22Rv1 (cell line): ENCODE measurements around the gene PRKCB.
"Not testable (repeated sequence)": the region's sequence is repeated elsewhere in the genome, so short reads cannot be mapped to it uniquely, and the experiment has no call there.

Source experiments
- H3K27ac ChIP-seq: fragments of 450-650 bp; 2 replicates; pipeline ENCODE4 v1.5.1; 2017
- ZFX ChIP-seq: fragments of 450-650 bp; IDR thresholded peaks from 2 replicates; pipeline ENCODE4 v1.6.1; 2017; ENCODE audit warnings: antibody characterized with exemption, borderline replicate concordance
- TF ChIP-seq, protein P1 (sequence below): fragments of 450-650 bp; IDR thresholded peaks from 2 replicates; pipeline ENCODE4 v1.5.1; 2017; ENCODE audit warnings: mild to moderate bottlenecking

The PRKCB gene

DNA sequence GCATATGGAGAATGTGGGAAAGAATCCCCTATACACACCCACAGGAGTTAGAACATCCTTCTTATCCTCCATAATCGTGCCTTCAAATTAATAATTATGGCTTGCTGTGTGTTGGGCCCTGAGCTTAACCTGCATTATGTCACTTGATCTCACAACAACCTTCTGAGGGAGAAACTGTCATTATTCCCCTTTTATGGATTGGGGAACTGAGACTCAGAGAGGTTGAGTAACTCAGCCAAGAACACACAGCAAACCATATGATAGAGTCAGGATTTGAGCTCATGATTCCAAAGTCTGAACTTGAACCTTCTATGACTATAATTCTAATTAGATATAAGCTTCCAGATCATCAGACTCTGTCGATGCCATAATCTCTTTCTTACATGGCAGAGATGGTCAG is 306.1 kb downstream of the PRKCB start:
- no peak for TF ChIP-seq ZFX
- TF ChIP-seq, protein P1, sequence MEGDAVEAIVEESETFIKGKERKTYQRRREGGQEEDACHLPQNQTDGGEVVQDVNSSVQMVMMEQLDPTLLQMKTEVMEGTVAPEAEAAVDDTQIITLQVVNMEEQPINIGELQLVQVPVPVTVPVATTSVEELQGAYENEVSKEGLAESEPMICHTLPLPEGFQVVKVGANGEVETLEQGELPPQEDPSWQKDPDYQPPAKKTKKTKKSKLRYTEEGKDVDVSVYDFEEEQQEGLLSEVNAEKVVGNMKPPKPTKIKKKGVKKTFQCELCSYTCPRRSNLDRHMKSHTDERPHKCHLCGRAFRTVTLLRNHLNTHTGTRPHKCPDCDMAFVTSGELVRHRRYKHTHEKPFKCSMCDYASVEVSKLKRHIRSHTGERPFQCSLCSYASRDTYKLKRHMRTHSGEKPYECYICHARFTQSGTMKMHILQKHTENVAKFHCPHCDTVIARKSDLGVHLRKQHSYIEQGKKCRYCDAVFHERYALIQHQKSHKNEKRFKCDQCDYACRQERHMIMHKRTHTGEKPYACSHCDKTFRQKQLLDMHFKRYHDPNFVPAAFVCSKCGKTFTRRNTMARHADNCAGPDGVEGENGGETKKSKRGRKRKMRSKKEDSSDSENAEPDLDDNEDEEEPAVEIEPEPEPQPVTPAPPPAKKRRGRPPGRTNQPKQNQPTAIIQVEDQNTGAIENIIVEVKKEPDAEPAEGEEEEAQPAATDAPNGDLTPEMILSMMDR, result no peak
- H3K27ac ChIP-seq, result no peak overlapping the region

DNA sequence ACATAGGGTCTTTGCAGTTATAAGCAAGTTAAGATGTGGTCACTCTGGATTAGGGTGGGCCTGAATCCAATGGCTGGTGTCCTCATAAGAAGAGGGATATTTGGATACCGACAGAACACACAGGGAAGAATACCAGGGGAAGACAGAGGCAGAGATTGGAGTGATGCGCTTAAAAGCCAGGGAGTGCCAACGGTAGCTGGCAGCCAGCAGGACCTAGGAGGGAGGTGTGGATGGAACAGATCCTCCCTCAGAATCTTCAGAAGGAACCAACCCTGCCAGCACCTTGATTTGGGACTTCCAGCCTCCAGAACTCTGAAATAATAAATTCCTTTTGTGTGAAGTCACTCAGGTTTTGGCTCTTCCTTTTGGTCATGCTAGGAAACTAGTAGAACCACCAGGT is 310.1 kb downstream of the PRKCB start:
- TF ChIP-seq, protein P1, result no peak
- TF ChIP-seq ZFX, result no peak
- no peak overlapping the region for H3K27ac ChIP-seq

DNA sequence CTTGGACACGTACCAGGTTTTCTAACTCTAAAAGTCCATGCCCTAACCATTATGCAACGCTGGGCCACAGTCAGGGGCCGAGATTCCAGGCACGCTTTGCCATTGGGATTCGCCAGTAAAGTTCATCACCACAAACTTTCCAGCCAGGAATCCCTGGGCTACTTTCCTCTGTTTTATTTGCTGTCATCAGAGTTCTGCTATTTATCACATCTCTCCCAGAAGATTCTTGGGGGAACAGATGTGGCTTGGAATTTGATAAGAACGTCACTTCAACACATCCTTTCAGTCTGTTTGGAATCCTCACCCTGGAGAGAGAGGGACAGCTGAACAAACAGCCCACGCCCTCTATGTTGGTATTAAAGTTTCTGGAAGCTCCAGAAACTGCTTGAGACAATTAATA is 310.7 kb downstream of the PRKCB start:
- no peak for TF ChIP-seq ZFX
- TF ChIP-seq, protein P1, result no peak
- no peak overlapping the region for H3K27ac ChIP-seq

DNA sequence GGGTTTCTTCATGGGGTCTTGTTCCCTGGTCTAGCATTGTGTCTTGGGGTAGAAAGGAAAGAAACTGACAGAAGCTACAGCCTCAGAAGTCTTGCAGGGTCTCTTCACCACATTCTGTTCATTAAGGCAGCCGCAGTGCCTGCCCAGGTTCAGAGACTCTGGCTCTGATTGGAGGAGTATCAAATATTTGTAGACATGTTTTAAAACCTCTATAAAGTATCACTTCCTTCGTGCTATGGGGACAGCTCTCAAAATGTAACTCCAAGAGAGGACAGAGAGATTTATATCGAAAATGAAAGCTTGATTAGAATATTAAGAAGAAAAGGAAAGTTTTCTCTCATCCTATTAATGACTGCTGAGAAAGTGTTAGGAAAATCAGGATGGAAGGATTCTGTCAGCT is 313.3 kb downstream of the PRKCB start:
- TF ChIP-seq, protein P1, result no peak
- TF ChIP-seq ZFX, result no peak
- H3K27ac ChIP-seq, result no peak overlapping the region

DNA sequence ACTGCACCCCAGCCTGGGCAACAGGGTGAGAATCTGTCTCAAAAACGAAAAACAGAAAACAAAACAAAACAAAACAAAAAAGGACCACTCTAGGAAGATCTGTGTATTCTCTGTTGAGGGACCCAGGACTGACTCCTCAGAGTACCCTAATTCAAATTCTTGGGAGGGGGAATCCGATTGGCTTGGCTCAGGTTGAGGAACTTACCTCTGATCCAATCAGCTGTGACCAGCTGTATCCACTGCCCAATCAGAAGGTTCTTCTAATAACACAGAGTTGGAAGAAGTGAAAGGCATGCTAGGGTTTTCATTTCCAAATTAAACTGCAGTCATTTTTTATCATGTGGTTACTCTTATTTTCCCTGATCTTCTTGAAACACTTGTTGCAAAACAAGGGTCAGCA is 314.5 kb downstream of the PRKCB start:
- no peak for TF ChIP-seq ZFX
- TF ChIP-seq, protein P1, result no peak
- no peak overlapping the region for H3K27ac ChIP-seq

DNA sequence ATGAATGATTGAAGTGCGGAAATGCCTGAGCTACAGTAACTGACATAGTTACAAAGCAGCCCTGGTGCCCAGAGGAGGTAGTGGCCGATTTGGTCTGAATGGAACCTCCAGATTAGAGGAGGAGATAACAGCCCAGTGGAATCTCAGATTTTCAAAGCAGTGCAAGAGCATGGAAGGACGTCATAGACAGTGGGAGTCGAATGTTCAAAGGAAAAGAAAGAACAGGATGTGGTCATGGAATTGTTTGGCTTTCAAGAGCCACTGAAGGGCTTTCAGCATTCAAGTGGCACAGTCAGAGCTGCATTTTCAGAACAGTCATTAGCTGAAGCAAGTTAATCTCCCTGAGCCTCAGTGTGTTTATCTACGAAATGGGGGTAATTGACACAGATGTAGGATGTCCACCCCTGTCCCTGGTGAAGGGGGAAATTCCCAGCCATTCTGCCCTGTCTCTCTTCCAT is 315.7 kb downstream of the PRKCB start:
- no peak overlapping the region for H3K27ac ChIP-seq
- TF ChIP-seq, protein P1, result no peak
- TF ChIP-seq ZFX, result no peak

DNA sequence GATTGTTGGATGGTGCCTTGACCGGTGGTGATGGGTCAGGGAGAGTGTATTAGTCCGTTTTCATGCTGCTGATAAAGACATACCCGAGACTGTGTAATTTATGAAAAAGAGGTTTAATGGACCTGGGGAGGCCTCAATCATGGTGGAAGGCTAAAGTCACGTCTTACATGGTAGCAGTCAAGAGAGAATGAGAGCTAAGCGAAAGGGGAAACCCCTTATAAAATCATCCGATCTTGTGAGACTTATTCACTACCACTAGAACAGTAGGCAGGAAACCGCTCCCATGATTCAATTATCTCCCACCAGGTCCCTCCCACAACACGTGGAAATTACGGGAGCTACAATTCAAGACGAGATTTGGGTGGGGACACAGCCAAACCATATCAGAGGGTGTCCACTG is 316.3 kb downstream of the PRKCB start:
- not testable (repeated sequence) for H3K27ac ChIP-seq

DNA sequence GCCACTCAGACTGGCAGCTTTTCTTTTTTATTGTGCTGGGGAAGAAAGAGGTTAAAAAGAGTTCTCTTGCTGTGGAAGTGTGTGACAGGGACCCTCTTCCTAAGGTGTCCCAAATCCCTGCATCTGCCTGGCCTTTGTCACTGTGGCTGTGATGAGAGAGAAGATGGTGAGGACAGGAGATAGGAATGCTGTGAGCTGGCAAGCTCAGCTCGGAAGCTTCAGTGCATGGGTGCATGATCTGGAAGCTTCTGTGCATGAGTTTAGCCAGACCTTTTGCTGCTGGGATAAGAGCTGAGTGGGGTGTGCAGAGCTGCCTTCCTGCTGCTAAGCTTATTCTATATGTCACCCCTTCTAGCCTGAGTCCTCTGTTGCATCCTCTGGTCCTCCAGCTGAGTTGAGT is 317.0 kb downstream of the PRKCB start:
- H3K27ac ChIP-seq, result no peak overlapping the region
- no peak for TF ChIP-seq ZFX
- TF ChIP-seq, protein P1, result no peak
